Epithelial cell of proximal tubule (primary cell): ENCODE measurements around the gene P2RY1. TPM values are rescaled to one million over a fixed set of nuclear protein-coding genes. Genes with fewer than 3 reads are reported as not detected.

ENCODE experiments used
- DNase-seq: peaks from one replicate; pipeline ENCODE4 v3.0.0-alpha.2; 2011; ENCODE audit warnings: low read depth
- H3K4me3 ChIP-seq: 2 replicates; pipeline ENCODE4 v1.5.1; 2011; ENCODE audit warnings: low read depth, mild to moderate bottlenecking, low read length
- total RNA-seq: library from RNA; depleted of rRNA; stranded (reverse); fragments of >200 nt; gene quantifications from 2 replicates; pipeline ENCODE4 v1.2.3, GENCODE V29; 2015
- TF ChIP-seq, protein P1 (sequence below): conservative IDR thresholded peaks from 2 replicates; pipeline ENCODE4 v1.5.1; 2012; ENCODE audit warnings: low read depth, mild to moderate bottlenecking, low read length

P2RY1 gene, protein sequence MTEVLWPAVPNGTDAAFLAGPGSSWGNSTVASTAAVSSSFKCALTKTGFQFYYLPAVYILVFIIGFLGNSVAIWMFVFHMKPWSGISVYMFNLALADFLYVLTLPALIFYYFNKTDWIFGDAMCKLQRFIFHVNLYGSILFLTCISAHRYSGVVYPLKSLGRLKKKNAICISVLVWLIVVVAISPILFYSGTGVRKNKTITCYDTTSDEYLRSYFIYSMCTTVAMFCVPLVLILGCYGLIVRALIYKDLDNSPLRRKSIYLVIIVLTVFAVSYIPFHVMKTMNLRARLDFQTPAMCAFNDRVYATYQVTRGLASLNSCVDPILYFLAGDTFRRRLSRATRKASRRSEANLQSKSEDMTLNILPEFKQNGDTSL
- total RNA-seq, result 0.06 and 0.51 TPM in 2 replicates

DNA sequence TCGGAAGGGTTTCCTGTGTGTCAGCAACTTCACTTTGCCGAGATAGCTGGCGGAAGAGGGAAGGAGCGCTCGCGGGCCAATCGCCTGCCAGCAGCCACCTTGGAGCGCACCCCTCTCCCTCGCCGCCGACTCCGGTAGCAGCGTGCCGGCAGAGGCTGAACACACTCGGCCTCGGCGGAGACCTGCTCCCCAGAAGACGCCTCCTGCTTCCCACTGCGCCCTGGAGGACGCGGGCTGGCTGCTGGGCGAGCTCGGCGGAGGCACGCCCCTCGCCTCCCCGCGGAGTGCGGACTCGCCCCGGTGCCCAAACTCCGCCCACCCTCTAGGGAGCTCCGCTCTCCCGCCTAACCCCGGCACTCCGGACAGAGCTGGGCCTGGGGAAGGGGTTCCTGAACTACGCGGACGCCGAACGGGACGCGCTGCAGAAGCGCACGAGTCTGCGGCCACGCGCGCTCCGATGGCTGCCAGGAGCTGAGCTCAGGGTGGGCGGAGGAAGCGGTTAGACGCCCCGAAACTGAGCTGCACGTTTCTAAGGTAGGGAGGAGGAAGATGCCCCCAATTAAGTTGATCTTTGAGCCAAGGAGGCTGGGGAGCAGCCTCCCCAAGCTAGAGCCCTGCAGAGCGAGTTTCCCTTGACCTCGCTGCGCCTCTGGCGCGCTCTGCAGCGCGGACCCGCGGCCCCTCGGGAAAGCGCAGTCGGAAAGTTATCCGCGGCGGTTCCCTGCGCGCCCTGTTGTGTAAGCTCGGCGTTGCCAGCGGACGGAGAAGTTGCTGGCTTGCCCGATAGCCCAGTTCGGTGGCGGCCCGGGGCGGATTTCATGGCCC is at the start of gene P2RY1:
TSS of gene P2RY1 (plus strand) at position 356 of the 825 bp plus-strand sequence. CDS start 652 bp downstream, outside the sequence.
- peak; percentile 9 for DNase-seq
- peak within 1 kb of the TSS; percentile 65 for H3K4me3 ChIP-seq
- TF ChIP-seq, protein P1, sequence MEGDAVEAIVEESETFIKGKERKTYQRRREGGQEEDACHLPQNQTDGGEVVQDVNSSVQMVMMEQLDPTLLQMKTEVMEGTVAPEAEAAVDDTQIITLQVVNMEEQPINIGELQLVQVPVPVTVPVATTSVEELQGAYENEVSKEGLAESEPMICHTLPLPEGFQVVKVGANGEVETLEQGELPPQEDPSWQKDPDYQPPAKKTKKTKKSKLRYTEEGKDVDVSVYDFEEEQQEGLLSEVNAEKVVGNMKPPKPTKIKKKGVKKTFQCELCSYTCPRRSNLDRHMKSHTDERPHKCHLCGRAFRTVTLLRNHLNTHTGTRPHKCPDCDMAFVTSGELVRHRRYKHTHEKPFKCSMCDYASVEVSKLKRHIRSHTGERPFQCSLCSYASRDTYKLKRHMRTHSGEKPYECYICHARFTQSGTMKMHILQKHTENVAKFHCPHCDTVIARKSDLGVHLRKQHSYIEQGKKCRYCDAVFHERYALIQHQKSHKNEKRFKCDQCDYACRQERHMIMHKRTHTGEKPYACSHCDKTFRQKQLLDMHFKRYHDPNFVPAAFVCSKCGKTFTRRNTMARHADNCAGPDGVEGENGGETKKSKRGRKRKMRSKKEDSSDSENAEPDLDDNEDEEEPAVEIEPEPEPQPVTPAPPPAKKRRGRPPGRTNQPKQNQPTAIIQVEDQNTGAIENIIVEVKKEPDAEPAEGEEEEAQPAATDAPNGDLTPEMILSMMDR, result peak; percentile 22

DNA sequence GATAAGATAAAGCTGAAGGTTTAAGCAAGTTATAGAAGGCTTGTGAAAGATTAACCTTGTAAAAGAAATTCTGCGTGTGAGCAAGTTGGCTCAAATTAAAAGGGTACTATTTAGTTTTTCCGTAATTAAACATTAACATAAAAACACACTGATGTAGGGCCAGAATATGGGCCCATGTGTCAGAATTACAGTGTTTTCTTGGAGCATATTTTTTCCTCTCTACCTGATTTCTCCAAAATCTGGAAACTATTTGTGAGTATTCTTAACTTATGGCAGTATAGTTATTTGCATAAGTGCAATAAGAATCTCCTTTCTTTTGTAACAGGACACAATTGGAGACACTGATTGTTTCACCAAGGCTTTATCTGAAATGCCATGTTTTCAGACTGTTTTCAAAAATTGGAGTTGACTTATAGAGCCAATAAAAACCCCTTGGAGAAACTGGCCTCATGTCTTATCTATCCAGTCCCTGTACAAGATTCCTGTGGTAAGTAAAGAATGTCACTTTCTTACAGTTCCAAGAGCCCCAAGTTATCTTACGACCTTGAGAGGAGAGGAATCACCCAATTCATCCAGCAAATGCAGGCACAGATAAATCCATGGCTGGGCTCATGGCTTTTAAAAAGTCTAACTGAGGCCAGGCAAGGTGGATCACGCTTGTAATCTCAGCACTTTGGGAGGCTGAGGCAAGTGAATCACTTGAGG is 47.8 kb upstream of the P2RY1 start:
- TF ChIP-seq, protein P1, result no peak
- H3K4me3 ChIP-seq, result no peak overlapping the region
- no peak for DNase-seq

DNA sequence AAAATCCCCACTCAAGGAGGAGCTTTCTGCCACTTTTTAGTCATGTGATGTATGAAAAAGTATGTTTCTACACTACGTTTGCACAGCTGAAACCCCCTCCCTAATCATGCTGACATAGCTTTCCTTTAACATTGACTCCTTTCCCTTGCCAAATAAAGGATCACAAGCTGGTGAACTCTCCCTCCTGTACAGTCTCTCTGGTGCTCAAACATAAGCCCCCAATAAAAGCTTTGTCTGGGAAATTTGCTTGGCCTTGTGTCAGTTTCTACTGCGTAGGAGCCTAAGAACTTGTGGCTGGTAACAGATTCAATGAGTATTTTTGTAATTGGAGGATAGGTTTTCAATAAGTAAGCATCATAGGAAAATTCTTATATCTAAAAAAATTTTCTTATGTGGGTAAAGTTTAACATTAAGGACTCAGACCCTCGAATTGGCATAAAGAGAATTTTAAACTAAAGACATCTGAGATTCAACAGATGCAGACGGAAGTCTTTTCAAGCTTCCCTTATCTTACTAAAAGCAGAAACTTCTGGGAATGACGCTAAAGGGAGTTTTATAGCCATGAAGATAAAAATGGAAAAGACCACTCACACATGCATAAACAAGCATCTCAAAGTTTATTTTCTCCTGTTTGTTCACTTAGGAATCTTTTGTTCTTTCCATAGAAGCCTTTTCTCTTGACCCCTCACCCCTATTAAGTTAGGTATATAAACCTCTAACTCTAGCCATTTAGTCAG is 44.1 kb upstream of the P2RY1 start:
- no peak for DNase-seq
- no peak overlapping the region for H3K4me3 ChIP-seq
- TF ChIP-seq, protein P1, result no peak

DNA sequence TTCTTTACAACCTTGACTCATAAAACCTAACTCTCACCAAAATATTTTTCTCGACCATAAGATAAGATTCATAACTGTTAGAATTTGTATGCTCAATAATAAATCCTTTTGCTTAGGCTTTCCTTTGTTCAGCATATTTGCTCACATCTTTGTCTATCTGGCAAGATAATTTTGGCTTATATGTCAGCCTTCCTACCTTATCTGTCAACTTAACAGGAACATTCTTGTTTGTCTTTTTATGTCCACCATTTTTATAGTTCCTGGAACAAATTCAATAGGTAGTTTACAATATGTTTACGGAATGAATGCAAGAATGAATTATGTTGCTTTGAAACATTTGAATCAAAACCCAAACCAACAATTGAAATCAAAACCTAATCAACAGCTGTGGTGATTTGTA is 41.0 kb upstream of the P2RY1 start:
- no peak for DNase-seq
- no peak overlapping the region for H3K4me3 ChIP-seq
- TF ChIP-seq, protein P1, result no peak

DNA sequence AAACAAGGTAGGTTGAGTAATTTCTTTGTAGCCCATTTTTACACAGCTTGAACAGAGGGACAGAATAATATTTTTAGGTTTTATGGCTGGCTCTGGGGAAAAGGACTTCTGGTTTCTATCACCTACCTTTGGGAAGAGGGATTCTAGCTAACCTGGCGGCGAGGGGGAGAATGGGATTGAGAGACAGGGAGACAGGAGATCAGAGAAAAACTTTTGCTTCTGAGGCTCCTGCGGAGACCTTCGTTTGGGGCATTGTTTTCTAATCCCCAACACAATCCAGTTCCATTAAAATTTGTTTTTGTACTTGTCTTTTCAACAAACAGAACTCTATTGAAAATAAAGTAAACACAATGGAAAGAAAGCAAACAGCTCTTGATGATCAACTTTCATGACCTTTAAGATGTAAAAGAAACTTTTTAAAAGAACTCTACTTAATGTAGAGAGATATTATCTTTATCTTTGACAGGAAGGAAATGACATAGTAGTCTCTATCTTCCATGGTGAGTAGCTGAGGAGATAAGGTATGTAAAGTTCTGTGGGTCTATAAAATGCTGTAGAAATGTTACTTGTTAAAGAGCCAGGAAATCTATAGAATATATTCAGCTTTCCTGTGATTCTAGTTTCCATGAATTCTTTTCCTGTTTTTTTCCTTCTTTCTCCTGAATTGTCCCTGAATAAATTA is 37.0 kb upstream of the P2RY1 start:
- H3K4me3 ChIP-seq, result no peak overlapping the region
- DNase-seq, result no peak
- TF ChIP-seq, protein P1, result no peak
